Liver (tissue), 9 donors: Measurements from ENCODE around the gene TBC1D5. TPM values are rescaled to one million over a fixed set of nuclear protein-coding genes. Genes with fewer than 3 reads are reported as not detected.

Experiments used
- DNase-seq: peaks from one replicate; pipeline ENCODE4 v3.0.0-alpha.2; 2017; ENCODE audit warnings: low spot score
- H3K27ac ChIP-seq, 2 donors: one replicate each; pipeline ENCODE4 v1.7.0; 2013; ENCODE audit warnings: inconsistent platforms in 2 of 2, low read length in 2 of 2, control low read depth in 1 of 2, low read depth in 1 of 2, mild to moderate bottlenecking in 1 of 2
- H3K27me3 ChIP-seq, 4 donors: one replicate each; pipeline versions ENCODE4 v1.6.1 to v1.7.0; 2013; ENCODE audit warnings: low read length in 3 of 4, inconsistent platforms in 1 of 4, mild to moderate bottlenecking in 1 of 4, moderate library complexity in 1 of 4; ENCODE audit not compliant: control insufficient read depth in 4 of 4, insufficient read depth in 4 of 4
- H3K36me3 ChIP-seq, 4 donors: one replicate each; pipeline versions ENCODE4 v1.6.1 to v1.7.0; 2013; ENCODE audit warnings: low read length in 3 of 4, mild to moderate bottlenecking in 3 of 4, low read depth in 1 of 4, moderate library complexity in 1 of 4; ENCODE audit not compliant: control insufficient read depth in 4 of 4, insufficient read depth in 3 of 4
- H3K4me1 ChIP-seq, 4 donors: one replicate each; pipeline versions ENCODE4 v1.6.1 to v1.7.0; 2013; ENCODE audit warnings: low read length in 3 of 4, mild to moderate bottlenecking in 3 of 4, moderate library complexity in 1 of 4; ENCODE audit not compliant: control insufficient read depth in 4 of 4, insufficient read depth in 4 of 4
- H3K4me3 ChIP-seq, 3 donors: one replicate each; pipeline versions ENCODE4 v1.6.1 to v1.7.0; 2013; ENCODE audit warnings: low read length in 3 of 3, control low read depth in 1 of 3, low read depth in 1 of 3, mild to moderate bottlenecking in 1 of 3
- H3K9ac ChIP-seq, 2 donors: one replicate each; pipeline ENCODE4 v1.7.0; 2013; ENCODE audit warnings: low read length in 2 of 2, mild to moderate bottlenecking in 2 of 2, moderate library complexity in 2 of 2, control low read depth in 1 of 2, low read depth in 1 of 2
- H3K9me3 ChIP-seq, 4 donors: one replicate each; pipeline versions ENCODE4 v1.6.1 to v1.7.0; 2013; ENCODE audit warnings: low read length in 3 of 4; ENCODE audit not compliant: control insufficient read depth in 4 of 4
- CTCF ChIP-seq: fragments of 150-350 bp; IDR thresholded peaks from 2 replicates; pipeline ENCODE4 v1.5.1; 2017; ENCODE audit warnings: improper control_type of control experiment, low read depth, low read length; ENCODE audit not compliant: missing input control
- EGR1 ChIP-seq, 2 donors: IDR thresholded peaks; 2 replicates each; pipeline ENCODE4 v1.6.1; 2016 to 2018; ENCODE audit warnings: antibody characterized with exemption in 2 of 2, low read depth in 2 of 2
- FOXA1 ChIP-seq: IDR thresholded peaks from 2 replicates; pipeline ENCODE4 v1.6.1; 2016; ENCODE audit warnings: antibody characterized with exemption
- FOXA2 ChIP-seq: IDR thresholded peaks from 2 replicates; pipeline ENCODE4 v1.6.1; 2016; ENCODE audit warnings: antibody characterized with exemption
- GABPA ChIP-seq, 2 donors: IDR thresholded peaks in 1 of 2; conservative IDR thresholded peaks in 1 of 2; 2 replicates each; pipeline ENCODE4 v1.6.1; 2016; ENCODE audit warnings: antibody characterized with exemption in 2 of 2, mild to moderate bottlenecking in 1 of 2, moderate library complexity in 1 of 2
- HNF4A ChIP-seq, 2 donors: conservative IDR thresholded peaks; 2 replicates each; pipeline ENCODE4 v1.6.1; 2016; ENCODE audit warnings: antibody characterized with exemption in 2 of 2, mild to moderate bottlenecking in 2 of 2
- HNF4G ChIP-seq: IDR thresholded peaks from 2 replicates; pipeline ENCODE4 v1.6.1; 2016; ENCODE audit warnings: antibody characterized with exemption
- JUND ChIP-seq, 2 donors: IDR thresholded peaks; 2 replicates each; pipeline ENCODE4 v1.6.1; 2016; ENCODE audit warnings: antibody characterized with exemption in 2 of 2
- NR2F2 ChIP-seq: IDR thresholded peaks from 2 replicates; pipeline ENCODE4 v1.6.1; 2016; ENCODE audit warnings: antibody characterized with exemption
- RAD21 ChIP-seq, 2 donors: IDR thresholded peaks; 2 replicates each; pipeline ENCODE4 v1.6.1; 2016; ENCODE audit warnings: antibody characterized with exemption in 2 of 2, mild to moderate bottlenecking in 2 of 2
- RXRA ChIP-seq, 2 donors: IDR thresholded peaks; 2 replicates each; pipeline ENCODE4 v1.6.1; 2017 to 2018; ENCODE audit warnings: antibody characterized with exemption in 2 of 2, mild to moderate bottlenecking in 1 of 2
- SP1 ChIP-seq: IDR thresholded peaks from 2 replicates; pipeline ENCODE4 v1.6.1; 2018; ENCODE audit warnings: antibody characterized with exemption, mild to moderate bottlenecking
- TAF1 ChIP-seq: conservative IDR thresholded peaks from 2 replicates; pipeline ENCODE4 v1.6.1; 2016; ENCODE audit warnings: antibody characterized with exemption, mild to moderate bottlenecking
- YY1 ChIP-seq: IDR thresholded peaks from 2 replicates; pipeline ENCODE4 v1.6.1; 2016; ENCODE audit warnings: antibody characterized with exemption, mild to moderate bottlenecking
- ZBTB33 ChIP-seq: IDR thresholded peaks from 2 replicates; pipeline ENCODE4 v1.6.1; 2016; ENCODE audit warnings: antibody characterized with exemption
- WGBS: extraction: QIAGEN DNeasy Blood & Tissue Kit; methylation state at CpG from one replicate; pipeline ENCODE4 v1.1.7; 2013; 5-methylcytosine and 5-hydroxymethylcytosine counted together
- polyA plus RNA-seq, 2 donors: library from polyadenylated mRNA; stranded (reverse) in 1 of 2; unstranded in 1 of 2; fragments of 200-250 nt in 1 of 2; fragments of >200 nt in 1 of 2; fragmentation: Nextera tagmentation in 1 of 2; extraction: Ambion mirVana in 1 of 2; gene quantifications; one replicate each; pipeline versions ENCODE4 v1.2.1 to v1.2.3, GENCODE V29; 2013 to 2015
- total RNA-seq, 2 donors: library from RNA; depleted of rRNA; stranded (reverse); fragments of >200 nt; gene quantifications; one replicate each; pipeline ENCODE4 v1.2.3, GENCODE V29; 2014
- TF ChIP-seq, protein P1 (sequence below): IDR thresholded peaks from 2 replicates; pipeline ENCODE4 v1.6.1; 2016; ENCODE audit warnings: antibody characterized with exemption, mild to moderate bottlenecking
- TF ChIP-seq, protein P2 (sequence below): IDR thresholded peaks from 2 replicates; pipeline ENCODE4 v1.6.1; 2016; ENCODE audit warnings: antibody characterized with exemption
- TF ChIP-seq, protein P3 (sequence below): IDR thresholded peaks from 2 replicates; pipeline ENCODE4 v1.6.1; 2016; ENCODE audit warnings: antibody characterized with exemption
- donor health status: healthy.
- donor health status: healthy.
- donor health status: healthy.
- donor health status: healthy.
- donor health status: healthy.

Gene TBC1D5
- total and polyA plus RNA-seq, 4 donors = 9.1 to 45.6 (median 25.6) TPM

GRCh38 chr3:17759901-17760300 is 17.5 kb upstream of the TBC1D5 start:
- TF ChIP-seq CTCF (no peak), FOXA2 (no peak), RAD21 (IDR thresholded peaks at IDR 0.05) (no peak), NR2F2 (no peak), RXRA (IDR thresholded peaks at IDR 0.05) (no peak), TAF1 (no peak), SP1 (no peak), FOXA1 (no peak), EGR1 (IDR thresholded peaks at IDR 0.05; ENCODE audit: low read depth in 2 of 2) (no peak), HNF4A (conservative IDR thresholded peaks at IDR 0.05) (no peak), HNF4G (no peak), GABPA (IDR thresholded peaks at IDR 0.05 in 1 of 2, conservative IDR thresholded peaks at IDR 0.05 in 1 of 2) (no peak), ZBTB33 (no peak), JUND (IDR thresholded peaks at IDR 0.05) (no peak), YY1 (no peak)
- TF ChIP-seq, protein P1, sequence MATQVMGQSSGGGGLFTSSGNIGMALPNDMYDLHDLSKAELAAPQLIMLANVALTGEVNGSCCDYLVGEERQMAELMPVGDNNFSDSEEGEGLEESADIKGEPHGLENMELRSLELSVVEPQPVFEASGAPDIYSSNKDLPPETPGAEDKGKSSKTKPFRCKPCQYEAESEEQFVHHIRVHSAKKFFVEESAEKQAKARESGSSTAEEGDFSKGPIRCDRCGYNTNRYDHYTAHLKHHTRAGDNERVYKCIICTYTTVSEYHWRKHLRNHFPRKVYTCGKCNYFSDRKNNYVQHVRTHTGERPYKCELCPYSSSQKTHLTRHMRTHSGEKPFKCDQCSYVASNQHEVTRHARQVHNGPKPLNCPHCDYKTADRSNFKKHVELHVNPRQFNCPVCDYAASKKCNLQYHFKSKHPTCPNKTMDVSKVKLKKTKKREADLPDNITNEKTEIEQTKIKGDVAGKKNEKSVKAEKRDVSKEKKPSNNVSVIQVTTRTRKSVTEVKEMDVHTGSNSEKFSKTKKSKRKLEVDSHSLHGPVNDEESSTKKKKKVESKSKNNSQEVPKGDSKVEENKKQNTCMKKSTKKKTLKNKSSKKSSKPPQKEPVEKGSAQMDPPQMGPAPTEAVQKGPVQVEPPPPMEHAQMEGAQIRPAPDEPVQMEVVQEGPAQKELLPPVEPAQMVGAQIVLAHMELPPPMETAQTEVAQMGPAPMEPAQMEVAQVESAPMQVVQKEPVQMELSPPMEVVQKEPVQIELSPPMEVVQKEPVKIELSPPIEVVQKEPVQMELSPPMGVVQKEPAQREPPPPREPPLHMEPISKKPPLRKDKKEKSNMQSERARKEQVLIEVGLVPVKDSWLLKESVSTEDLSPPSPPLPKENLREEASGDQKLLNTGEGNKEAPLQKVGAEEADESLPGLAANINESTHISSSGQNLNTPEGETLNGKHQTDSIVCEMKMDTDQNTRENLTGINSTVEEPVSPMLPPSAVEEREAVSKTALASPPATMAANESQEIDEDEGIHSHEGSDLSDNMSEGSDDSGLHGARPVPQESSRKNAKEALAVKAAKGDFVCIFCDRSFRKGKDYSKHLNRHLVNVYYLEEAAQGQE = no peak
- TF ChIP-seq, protein P2, sequence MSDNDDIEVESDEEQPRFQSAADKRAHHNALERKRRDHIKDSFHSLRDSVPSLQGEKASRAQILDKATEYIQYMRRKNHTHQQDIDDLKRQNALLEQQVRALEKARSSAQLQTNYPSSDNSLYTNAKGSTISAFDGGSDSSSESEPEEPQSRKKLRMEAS = no peak
- TF ChIP-seq, protein P3, sequence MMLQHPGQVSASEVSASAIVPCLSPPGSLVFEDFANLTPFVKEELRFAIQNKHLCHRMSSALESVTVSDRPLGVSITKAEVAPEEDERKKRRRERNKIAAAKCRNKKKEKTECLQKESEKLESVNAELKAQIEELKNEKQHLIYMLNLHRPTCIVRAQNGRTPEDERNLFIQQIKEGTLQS = no peak
- no peaks in the 10 kb centered on the region for H3K36me3 ChIP-seq
- no peak overlapping the region for H3K27ac ChIP-seq
- H3K4me3 ChIP-seq = no peak overlapping the region
- no peak overlapping the region for H3K9ac ChIP-seq
- 86% methylated on average over 4 of the region's 4 CpGs for WGBS
- H3K27me3 ChIP-seq = no peaks in the 10 kb centered on the region
- no peaks in the 10 kb centered on the region for H3K4me1 ChIP-seq
- DNase-seq = no peak
- no peaks in the 10 kb centered on the region for H3K9me3 ChIP-seq
